ENCODE measurements around the gene NAA11.

NAA11 gene

DNA sequence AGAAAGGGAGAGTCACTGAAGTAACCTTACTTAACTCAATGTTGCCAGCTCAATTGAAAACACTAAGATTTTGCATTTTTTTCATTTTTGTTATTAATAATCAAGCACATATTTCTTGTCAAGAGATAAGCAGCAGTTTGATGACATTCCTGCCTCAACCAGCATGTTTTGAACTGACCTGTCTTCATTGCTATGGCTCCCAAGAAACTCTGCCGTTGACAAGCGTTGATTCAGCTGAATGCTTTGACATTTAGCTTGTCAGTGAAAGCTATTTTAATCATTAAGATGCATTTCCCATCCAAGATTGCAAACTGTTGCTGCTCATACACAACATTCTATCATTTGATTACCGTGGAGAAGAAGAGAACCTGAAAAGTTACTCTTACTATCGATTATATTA lies 5.9 kb downstream of the NAA11 start:
- Histone ChIP-seq H3K4me3 (ENCODE audit: low read depth, low read length) (no peak overlapping the region), H3K36me3 (ENCODE audit: control insufficient read depth in 2 of 2, insufficient read depth in 1 of 2, low read length in 2 of 2) (no peaks in the 10 kb centered on the region), H3K27ac (ENCODE audit: extremely low read depth, low read depth, low read length) (no peak overlapping the region), H3K4me1 (ENCODE audit: control insufficient read depth, insufficient read depth, low read length) (no peaks in the 10 kb centered on the region), H3K9me3 (ENCODE audit: control insufficient read depth, insufficient read depth, low read depth, low read length) (no peaks in the 10 kb centered on the region)
- ChIA-PET CTCF (no interaction called here), POLR2A (no interaction called here)
- TF ChIP-seq, protein P1, sequence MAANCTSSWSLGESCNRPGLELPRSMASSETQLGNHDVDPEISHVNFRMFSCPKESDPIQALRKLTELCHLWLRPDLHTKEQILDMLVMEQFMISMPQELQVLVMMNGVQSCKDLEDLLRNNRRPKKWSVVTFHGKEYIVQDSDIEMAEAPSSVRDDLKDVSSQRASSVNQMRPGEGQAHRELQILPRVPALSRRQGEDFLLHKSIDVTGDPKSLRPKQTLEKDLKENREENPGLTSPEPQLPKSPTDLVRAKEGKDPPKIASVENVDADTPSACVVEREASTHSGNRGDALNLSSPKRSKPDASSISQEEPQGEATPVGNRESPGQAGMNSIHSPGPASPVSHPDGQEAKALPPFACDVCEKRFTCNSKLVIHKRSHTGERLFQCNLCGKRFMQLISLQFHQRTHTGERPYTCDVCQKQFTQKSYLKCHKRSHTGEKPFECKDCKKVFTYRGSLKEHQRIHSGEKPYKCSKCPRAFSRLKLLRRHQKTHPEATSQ (tag by site-specific recombination; IDR thresholded peaks at IDR 0.05), result no peak
- TF ChIP-seq KLF1 (tag by site-specific recombination; IDR thresholded peaks at IDR 0.05) (no peak), RBAK (tag by site-specific recombination; IDR thresholded peaks at IDR 0.05) (no peak), ZXDB (tag by site-specific recombination; IDR thresholded peaks at IDR 0.05) (no peak), ZNF112 (tag by site-specific recombination; IDR thresholded peaks at IDR 0.05) (no peak), ZNF433 (tag by site-specific recombination; IDR thresholded peaks at IDR 0.05; ENCODE audit: low read depth) (no peak), ZFHX2 (tag by site-specific recombination; conservative IDR thresholded peaks at IDR 0.05) (no peak)

DNA sequence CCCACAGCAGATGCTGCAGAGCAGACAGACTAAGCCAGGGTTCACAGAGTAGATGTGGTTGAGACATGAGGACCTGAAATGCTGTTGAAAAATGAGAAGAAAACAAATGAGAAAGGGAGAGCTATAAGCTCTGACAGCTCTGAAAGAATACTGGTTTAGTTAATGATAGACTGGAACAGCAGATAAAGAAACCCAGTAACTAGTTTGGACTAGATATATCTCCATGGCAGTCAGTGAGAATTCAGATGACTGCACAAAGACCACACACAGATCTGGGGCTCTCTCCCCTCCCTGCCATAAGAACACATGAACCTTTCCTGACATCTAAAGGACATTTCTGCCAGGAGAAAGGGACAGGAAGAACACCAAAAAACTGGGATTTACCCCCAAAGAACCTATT lies 8.2 kb downstream of the NAA11 start:
- Histone ChIP-seq H3K4me3 (ENCODE audit: low read depth, low read length) (no peak overlapping the region), H3K27ac (ENCODE audit: extremely low read depth, low read depth, low read length) (no peak overlapping the region), H3K4me1 (ENCODE audit: control insufficient read depth, insufficient read depth, low read length) (no peaks in the 10 kb centered on the region), H3K36me3 (ENCODE audit: control insufficient read depth in 2 of 2, insufficient read depth in 1 of 2, low read length in 2 of 2) (no peaks in the 10 kb centered on the region), H3K9me3 (ENCODE audit: control insufficient read depth, insufficient read depth, low read depth, low read length) (no peaks in the 10 kb centered on the region)
- TF ChIP-seq ZNF184 (tag by site-specific recombination; IDR thresholded peaks at IDR 0.05) (no peak), ZNF324 (tag by site-specific recombination; IDR thresholded peaks at IDR 0.05) (no peak), ZNF169 (tag by site-specific recombination; IDR thresholded peaks at IDR 0.05) (no peak), ZSCAN16 (tag by site-specific recombination; IDR thresholded peaks at IDR 0.05) (no peak), ZNF280C (tag by site-specific recombination; IDR thresholded peaks at IDR 0.05) (no peak), ZNF48 (tag by site-specific recombination; IDR thresholded peaks at IDR 0.05) (no peak)
- CTCF ChIA-PET, result no interaction called here
- POLR2A ChIA-PET, result no interaction called here

DNA sequence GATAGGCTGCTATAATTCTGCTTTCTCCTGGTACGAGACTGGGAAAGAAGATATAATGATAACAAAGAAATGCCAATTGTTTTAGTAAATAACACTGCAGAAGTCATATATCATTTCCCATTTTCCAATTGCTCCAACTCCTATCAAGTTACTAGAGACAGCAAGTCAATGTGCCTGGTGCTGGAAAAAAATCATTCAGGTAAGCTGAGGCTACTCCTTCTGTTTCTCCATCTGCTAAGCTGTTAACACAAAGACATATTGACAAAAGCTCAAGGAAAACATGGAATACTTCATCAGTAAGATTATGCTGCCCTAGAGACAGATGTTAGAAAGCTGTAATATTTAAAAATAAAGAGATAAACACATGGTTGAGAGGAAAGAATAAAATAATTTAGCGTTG lies 10.0 kb downstream of the NAA11 start:
- no peak for TF ChIP-seq ZNF830 (tag by site-specific recombination; IDR thresholded peaks at IDR 0.05; ENCODE audit: low read depth)
- TF ChIP-seq ZNF585B (tag by site-specific recombination; IDR thresholded peaks at IDR 0.05), result no peak
- TF ChIP-seq KLF1 (tag by site-specific recombination; IDR thresholded peaks at IDR 0.05), result no peak
- H3K4me1 ChIP-seq (ENCODE audit: control insufficient read depth, insufficient read depth, low read length), result no peaks in the 10 kb centered on the region
- ChIA-PET CTCF (no interaction called here), POLR2A (no interaction called here)
- no peaks in the 10 kb centered on the region for H3K36me3 ChIP-seq (ENCODE audit: control insufficient read depth in 2 of 2, insufficient read depth in 1 of 2, low read length in 2 of 2)
- no peaks in the 10 kb centered on the region for H3K9me3 ChIP-seq (ENCODE audit: control insufficient read depth, insufficient read depth, low read depth, low read length)
- no peak overlapping the region for H3K4me3 ChIP-seq (ENCODE audit: low read depth, low read length)
- H3K27ac ChIP-seq (ENCODE audit: extremely low read depth, low read depth, low read length), result no peak overlapping the region

GRCh38 chr4:79311279-79311678 lies 14.6 kb downstream of the NAA11 start:
- ChIA-PET POLR2A (no interaction called here), CTCF (no interaction called here)
- Histone ChIP-seq H3K4me3 (ENCODE audit: low read depth, low read length) (no peak overlapping the region), H3K9me3 (ENCODE audit: control insufficient read depth, insufficient read depth, low read depth, low read length) (no peaks in the 10 kb centered on the region), H3K27ac (ENCODE audit: extremely low read depth, low read depth, low read length) (no peak overlapping the region), H3K4me1 (ENCODE audit: control insufficient read depth, insufficient read depth, low read length) (no peaks in the 10 kb centered on the region), H3K36me3 (ENCODE audit: control insufficient read depth in 2 of 2, insufficient read depth in 1 of 2, low read length in 2 of 2) (no peaks in the 10 kb centered on the region)
- no peak for TF ChIP-seq ELK4 (IDR thresholded peaks at IDR 0.05; ENCODE audit: borderline replicate concordance, low read depth, low read length)
- TF ChIP-seq ZNF223 (tag by site-specific recombination; IDR thresholded peaks at IDR 0.05), result no peak
- no peak for TF ChIP-seq PRDM1 (tag by site-specific recombination; IDR thresholded peaks at IDR 0.05)
- TF ChIP-seq ZNF239 (tag by site-specific recombination; IDR thresholded peaks at IDR 0.05), result no peak
- TF ChIP-seq HOXA7 (CRISPR knock-in tag; IDR thresholded peaks at IDR 0.05; ENCODE audit: borderline replicate concordance), result no peak
- no peak for TF ChIP-seq ZNF707 (tag by site-specific recombination; IDR thresholded peaks at IDR 0.05)
- TF ChIP-seq MYNN (tag by site-specific recombination; IDR thresholded peaks at IDR 0.05; ENCODE audit: borderline replicate concordance), result no peak
- no peak for TF ChIP-seq ZNF555 (tag by site-specific recombination; conservative IDR thresholded peaks at IDR 0.05)
- TF ChIP-seq CTCF (tag by site-specific recombination; IDR thresholded peaks at IDR 0.05), result no peak
- TF ChIP-seq ZFP69B (tag by site-specific recombination; IDR thresholded peaks at IDR 0.05), result no peak
